GM12872 (cell line): ENCODE measurements around the gene WFDC11.
A peak's percentile ranks its signal among the peaks of the same experiment; 100 is the strongest.

Experiments
- TF ChIP-seq, protein P1 (sequence below): IDR thresholded peaks from 3 replicates; pipeline ENCODE4 v1.5.1; 2011; ENCODE audit warnings: low read depth, mild to moderate bottlenecking, low read length, moderate library complexity; ENCODE audit not compliant: insufficient read depth

The WFDC11 gene

DNA sequence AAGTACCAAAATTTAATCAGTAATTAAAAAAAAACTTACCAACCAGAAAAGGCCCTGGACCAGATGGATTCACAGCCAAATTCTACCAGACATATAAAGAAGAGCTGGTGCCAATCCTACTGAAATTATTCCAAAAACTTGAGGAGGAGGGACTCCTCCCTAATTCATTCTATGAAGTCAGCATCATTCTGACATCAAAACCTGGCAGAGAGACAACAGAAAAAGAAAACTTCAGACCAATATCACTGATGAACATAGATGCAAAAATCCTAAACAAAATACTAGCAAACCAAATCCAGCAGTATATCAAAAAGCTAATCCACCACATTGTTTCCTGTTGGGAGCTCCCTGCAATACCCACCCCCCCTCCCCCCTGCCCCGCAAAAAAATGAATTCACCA lies at the start of gene WFDC11:
Gene WFDC11, minus strand, starts transcription at position 101 of the 400 bp plus-strand sequence. CDS start 19,639 bp downstream, outside the sequence.
- TF ChIP-seq, protein P1, sequence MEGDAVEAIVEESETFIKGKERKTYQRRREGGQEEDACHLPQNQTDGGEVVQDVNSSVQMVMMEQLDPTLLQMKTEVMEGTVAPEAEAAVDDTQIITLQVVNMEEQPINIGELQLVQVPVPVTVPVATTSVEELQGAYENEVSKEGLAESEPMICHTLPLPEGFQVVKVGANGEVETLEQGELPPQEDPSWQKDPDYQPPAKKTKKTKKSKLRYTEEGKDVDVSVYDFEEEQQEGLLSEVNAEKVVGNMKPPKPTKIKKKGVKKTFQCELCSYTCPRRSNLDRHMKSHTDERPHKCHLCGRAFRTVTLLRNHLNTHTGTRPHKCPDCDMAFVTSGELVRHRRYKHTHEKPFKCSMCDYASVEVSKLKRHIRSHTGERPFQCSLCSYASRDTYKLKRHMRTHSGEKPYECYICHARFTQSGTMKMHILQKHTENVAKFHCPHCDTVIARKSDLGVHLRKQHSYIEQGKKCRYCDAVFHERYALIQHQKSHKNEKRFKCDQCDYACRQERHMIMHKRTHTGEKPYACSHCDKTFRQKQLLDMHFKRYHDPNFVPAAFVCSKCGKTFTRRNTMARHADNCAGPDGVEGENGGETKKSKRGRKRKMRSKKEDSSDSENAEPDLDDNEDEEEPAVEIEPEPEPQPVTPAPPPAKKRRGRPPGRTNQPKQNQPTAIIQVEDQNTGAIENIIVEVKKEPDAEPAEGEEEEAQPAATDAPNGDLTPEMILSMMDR = no peak

DNA sequence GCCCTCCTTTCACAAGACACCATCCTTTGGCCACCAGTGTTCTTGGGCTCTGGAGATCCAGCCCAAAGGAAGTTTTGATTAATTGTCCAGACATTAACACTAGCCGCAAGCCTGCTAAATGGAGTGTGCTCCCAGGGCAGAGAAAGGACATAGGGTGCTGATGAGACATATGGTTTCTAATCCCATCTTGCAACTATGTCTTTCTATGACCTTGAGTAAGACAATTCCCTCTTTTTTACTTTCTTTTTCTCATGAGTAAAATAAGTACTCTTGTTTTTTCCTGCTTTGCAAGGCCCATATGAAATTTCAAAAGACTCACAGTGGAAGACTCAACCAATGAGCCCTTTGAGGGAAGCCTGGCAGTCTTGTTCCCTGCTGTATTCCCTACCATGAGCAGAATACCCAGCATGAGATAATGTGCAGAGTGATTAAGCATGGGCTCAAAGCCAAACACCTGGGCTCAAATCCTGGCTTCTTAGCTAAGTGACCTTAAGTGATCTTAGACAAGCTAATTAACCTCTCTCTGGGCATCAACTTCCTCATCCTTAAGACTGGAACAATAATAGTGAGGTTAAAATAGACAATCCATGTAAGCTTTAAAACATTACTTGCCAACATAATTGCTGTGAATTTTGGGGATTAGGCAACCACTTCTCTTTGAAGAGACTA lies 35.1 kb upstream of the WFDC11 start, which contains the start of gene WFDC10B:
Gene WFDC10B, minus strand, starts transcription at position 51 of the 669 bp plus-strand sequence. CDS start 19,027 bp downstream, outside the sequence.
- TF ChIP-seq, protein P1 = no peak

- TF ChIP-seq, protein P1 = no peak
Observed at GRCh38 chr20:45701873-45702272, 31.8 kb upstream of the WFDC11 start, which contains the start of gene WFDC13. WFDC13 (plus strand) TSS chr20:45702038; CDS start chr20:45702124, 86 bp downstream.

DNA sequence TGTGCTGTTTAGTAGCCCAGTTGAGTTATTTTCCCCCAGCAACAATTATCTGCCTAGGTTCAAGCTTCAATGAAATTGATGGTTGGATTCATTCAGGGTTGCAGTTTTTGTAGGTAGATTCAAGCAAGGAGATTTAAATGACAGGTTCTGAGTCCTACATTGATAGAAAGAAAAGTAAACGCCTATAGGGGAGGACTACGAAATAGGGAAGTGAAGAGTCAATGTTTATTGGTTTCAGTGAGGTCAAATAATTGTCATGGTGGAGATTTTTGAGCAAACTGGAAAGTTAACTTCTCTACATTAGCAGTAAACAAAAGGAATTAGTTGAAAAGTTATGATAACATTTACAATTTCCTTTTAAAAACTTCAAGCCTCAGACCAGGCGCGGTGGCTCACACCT lies 31.1 kb upstream of the WFDC11 start:
- TF ChIP-seq, protein P1 = no peak

DNA sequence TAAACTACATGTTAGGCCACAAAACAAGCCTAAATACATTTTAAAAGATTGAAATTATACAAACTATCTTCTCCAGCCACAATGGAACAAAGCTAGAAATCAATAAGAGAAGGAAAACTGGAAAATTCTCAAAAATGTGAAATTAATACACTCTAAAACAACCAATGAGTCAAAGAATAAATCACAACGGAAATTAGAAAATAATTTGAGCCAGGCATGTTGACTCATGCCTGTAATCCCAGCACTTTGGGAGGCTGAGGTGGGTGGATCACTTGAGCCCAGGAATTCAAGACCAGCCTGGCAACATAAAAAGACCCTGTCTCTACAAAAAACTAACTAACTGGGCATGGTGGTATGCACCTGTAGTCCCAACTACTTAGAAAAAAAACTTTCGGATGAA lies 25.5 kb upstream of the WFDC11 start:
- TF ChIP-seq, protein P1 = no peak

DNA sequence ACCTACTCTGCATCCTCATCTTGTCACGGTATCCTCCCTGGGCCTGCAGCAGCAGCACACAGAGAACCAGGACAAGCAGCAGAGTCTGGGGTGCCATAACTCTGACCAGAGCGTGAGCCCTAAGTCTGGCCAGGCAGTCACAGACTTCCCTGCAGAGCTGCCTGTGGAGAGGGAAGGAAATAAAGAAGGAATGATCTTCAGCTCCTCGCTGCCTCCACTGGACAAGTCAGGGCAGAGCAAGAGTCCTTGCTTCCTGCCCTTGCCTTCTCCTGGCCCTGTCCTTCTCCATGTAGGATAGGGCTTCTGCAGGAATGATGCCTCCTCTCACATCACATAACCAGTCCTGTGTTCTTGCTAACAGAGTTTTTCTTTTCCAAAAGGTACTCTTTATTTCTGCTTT lies 15.9 kb upstream of the WFDC11 start:
- TF ChIP-seq, protein P1 = peak; percentile 11; the same call in 1 of the 3 replicates

- TF ChIP-seq, protein P1 = no peak
Observed at GRCh38 chr20:45679650-45680049, 9.6 kb upstream of the WFDC11 start.
